ENCODE measurements around the gene ZZZ3.

GRCh38 chr1:77716065-77716464 is 33.6 kb upstream of the ZZZ3 start:
- TF ChIP-seq CTCF (IDR thresholded peaks at IDR 0.05) (no peak), POLR2AphosphoS2 (conservative IDR thresholded peaks at IDR 0.05; ENCODE audit: low read length) (no peak), NFE2L2 (conservative IDR thresholded peaks at IDR 0.05; ENCODE audit: low read length) (no peak), MAZ (IDR thresholded peaks at IDR 0.05; ENCODE audit: borderline replicate concordance, low read depth, low read length) (no peak), POLR2A (IDR thresholded peaks at IDR 0.05; ENCODE audit: low read length) (no peak), RAD21 (conservative IDR thresholded peaks at IDR 0.05 in 1 of 2, IDR thresholded peaks at IDR 0.05 in 1 of 2) (no peak), REST (IDR thresholded peaks at IDR 0.05) (no peak)

Data from A549 (cell line).